RWPE2 (cell line): ENCODE data around the gene FAM117A.

Experiments used
- ATAC-seq: fragments of 200-7000 bp; cut with Tn5 transposase; 3 replicates; pipeline ENCODE4 v1.9.1; 2021; ENCODE audit warnings: low read depth
- DNase-seq: peaks from one replicate; pipeline ENCODE4 v3.0.0-alpha.2; 2020; ENCODE audit warnings: low spot score
- H3K27ac ChIP-seq: fragments of 450-650 bp; 2 replicates; pipeline ENCODE4 v1.5.1; 2017; ENCODE audit warnings: mild to moderate bottlenecking; ENCODE audit not compliant: poor library complexity, severe bottlenecking
- H3K27me3 ChIP-seq: fragments of 250-450 bp; sonication (Bioruptor Pico); 2 replicates; pipeline ENCODE4 v1.5.1; 2021; ENCODE audit warnings: mild to moderate bottlenecking, moderate library complexity; ENCODE audit not compliant: insufficient read depth, poor library complexity, severe bottlenecking
- H3K36me3 ChIP-seq: fragments of 250-450 bp; sonication (Bioruptor Pico); 2 replicates; pipeline ENCODE4 v1.5.1; 2020; ENCODE audit warnings: low read depth, mild to moderate bottlenecking, moderate library complexity
- H3K4me1 ChIP-seq: fragments of 250-450 bp; sonication (Bioruptor Pico); 2 replicates; pipeline ENCODE4 v1.5.1; 2021; ENCODE audit warnings: mild to moderate bottlenecking, moderate library complexity; ENCODE audit not compliant: insufficient read depth, poor library complexity, severe bottlenecking
- H3K4me3 ChIP-seq: fragments of 250-450 bp; sonication (Bioruptor Pico); 2 replicates; pipeline ENCODE4 v1.5.1; 2021; ENCODE audit warnings: mild to moderate bottlenecking, moderate library complexity; ENCODE audit not compliant: severe bottlenecking
- H3K9me3 ChIP-seq: fragments of 250-450 bp; sonication (Bioruptor Pico); 2 replicates; pipeline ENCODE4 v1.5.1; 2021; ENCODE audit warnings: mild to moderate bottlenecking, moderate library complexity; ENCODE audit not compliant: severe bottlenecking
- TF ChIP-seq, protein P1 (sequence below): fragments of 450-650 bp; IDR thresholded peaks from one replicate; pipeline ENCODE4 v1.5.1; 2017; ENCODE audit warnings: mild to moderate bottlenecking, moderate library complexity; ENCODE audit not compliant: poor library complexity, severe bottlenecking

FAM117A gene

DNA sequence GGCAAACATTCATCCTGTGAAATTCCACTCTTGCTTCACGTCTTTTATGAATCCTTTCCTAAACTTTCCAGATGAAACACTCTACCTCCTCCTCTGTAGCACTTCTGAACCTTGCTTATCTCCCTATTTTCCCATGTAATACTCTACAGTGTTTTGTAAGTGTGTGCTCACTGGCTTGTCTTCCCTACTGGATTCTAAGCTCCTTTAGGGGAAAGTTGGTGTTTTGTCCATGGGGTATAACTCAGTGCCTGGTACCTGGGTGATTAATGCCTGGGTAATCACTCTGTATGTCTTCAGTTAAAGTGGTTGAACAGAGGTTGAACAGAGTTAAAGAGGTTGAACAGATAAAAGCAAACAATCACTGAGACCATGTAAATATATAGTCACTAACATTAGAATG lies 20.7 kb upstream of the FAM117A start:
- H3K4me3 ChIP-seq = no peak overlapping the region
- no peaks in the 10 kb centered on the region for H3K27me3 ChIP-seq
- peaks cover 3% of the 10 kb centered on the region for H3K36me3 ChIP-seq
- H3K9me3 ChIP-seq = no peaks in the 10 kb centered on the region
- no peak overlapping the region for H3K27ac ChIP-seq
- peaks cover 2% of the 10 kb centered on the region for H3K4me1 ChIP-seq
- TF ChIP-seq, protein P1, sequence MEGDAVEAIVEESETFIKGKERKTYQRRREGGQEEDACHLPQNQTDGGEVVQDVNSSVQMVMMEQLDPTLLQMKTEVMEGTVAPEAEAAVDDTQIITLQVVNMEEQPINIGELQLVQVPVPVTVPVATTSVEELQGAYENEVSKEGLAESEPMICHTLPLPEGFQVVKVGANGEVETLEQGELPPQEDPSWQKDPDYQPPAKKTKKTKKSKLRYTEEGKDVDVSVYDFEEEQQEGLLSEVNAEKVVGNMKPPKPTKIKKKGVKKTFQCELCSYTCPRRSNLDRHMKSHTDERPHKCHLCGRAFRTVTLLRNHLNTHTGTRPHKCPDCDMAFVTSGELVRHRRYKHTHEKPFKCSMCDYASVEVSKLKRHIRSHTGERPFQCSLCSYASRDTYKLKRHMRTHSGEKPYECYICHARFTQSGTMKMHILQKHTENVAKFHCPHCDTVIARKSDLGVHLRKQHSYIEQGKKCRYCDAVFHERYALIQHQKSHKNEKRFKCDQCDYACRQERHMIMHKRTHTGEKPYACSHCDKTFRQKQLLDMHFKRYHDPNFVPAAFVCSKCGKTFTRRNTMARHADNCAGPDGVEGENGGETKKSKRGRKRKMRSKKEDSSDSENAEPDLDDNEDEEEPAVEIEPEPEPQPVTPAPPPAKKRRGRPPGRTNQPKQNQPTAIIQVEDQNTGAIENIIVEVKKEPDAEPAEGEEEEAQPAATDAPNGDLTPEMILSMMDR = no peak
- ATAC-seq = no peak
- no peak for DNase-seq

DNA sequence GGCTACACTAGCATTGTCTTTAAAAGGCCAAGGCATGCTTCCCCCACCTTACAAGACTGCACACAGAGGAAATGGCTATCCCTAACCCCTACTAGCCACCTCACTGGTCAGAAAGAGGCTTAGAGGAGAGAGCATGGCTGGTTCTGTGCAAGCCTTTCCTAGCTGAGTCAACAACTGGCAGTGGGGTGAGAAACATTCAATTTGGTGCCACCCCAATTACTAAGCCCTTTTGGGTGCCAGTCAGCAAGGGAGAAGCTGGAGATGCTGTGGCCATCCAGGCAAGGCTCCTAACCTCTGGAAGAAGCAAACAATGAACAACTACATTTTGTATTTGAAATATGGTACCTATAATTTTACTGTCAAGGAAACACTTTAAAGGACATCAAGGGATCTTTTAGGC lies 19.9 kb upstream of the FAM117A start:
- H3K27me3 ChIP-seq = no peaks in the 10 kb centered on the region
- TF ChIP-seq, protein P1 = no peak
- H3K36me3 ChIP-seq = no peaks in the 10 kb centered on the region
- H3K4me3 ChIP-seq = no peak overlapping the region
- H3K4me1 ChIP-seq = no peaks in the 10 kb centered on the region
- no peaks in the 10 kb centered on the region for H3K9me3 ChIP-seq
- no peak for ATAC-seq
- H3K27ac ChIP-seq = no peak overlapping the region
- DNase-seq = no peak

DNA sequence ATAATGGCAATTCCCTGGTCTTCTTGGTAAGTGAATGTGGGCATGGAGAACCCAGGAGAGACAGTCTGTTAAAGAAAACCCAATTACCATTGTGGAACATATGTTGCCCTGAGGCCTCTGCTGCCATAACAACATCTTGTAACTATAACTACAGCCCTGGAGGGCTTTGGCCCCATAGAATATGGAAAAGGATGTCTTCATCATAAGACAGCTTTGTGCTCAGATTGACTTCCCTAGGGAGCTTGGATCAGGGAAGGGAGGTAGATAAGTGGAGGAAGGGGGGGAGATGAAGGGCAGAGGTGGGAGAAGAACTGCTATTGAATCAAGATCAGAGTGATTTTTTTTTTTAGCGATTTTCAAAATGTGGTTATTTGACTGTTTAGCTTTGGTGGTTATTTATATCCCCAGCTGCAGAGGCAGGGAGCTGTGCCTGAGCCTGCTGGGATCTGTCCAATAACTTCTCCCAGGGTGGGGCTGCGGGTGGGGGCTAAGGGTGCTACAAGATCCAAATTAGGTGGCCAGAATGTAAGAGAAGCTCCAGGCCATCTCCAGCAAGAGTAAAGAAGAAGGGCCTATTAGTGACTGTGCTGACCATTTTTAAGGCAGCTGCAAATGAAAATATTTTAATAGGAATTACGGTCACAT lies 19.3 kb upstream of the FAM117A start:
- Histone ChIP-seq H3K36me3 (no peaks in the 10 kb centered on the region), H3K4me1 (no peaks in the 10 kb centered on the region), H3K9me3 (no peaks in the 10 kb centered on the region), H3K27me3 (no peaks in the 10 kb centered on the region), H3K4me3 (no peak overlapping the region), H3K27ac (no peak overlapping the region)
- TF ChIP-seq, protein P1 = no peak
- DNase-seq (no peak), ATAC-seq (no peak)

DNA sequence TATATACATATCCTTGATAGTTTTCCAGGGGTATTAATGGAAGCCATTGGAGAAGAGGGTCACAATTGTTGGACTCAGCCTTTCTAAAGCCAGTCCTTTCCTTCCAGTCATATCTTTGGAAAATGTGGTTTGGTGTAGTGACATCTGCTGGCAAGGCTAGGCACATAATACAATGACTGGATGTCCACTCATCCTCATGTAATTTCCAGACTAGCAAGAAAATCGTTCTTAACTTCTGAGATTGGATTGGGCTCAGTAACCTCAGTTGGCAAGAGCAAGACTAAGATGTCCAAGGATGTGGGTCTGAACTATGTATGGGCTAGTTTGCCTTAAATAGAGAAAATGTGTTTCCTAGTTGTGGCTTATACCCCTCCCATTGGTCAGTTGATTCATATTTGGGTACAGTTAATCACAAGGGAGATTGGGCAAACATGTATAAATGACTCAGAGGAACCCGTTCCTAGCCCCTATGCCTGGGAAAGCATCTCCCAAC lies 15.9 kb upstream of the FAM117A start:
- ATAC-seq (peak; percentile 74), DNase-seq (no peak)
- TF ChIP-seq, protein P1 = peak; percentile 79
- Histone ChIP-seq H3K27ac (no peak overlapping the region), H3K27me3 (no peaks in the 10 kb centered on the region), H3K4me1 (no peaks in the 10 kb centered on the region), H3K9me3 (no peaks in the 10 kb centered on the region), H3K36me3 (no peaks in the 10 kb centered on the region), H3K4me3 (no peak overlapping the region)

DNA sequence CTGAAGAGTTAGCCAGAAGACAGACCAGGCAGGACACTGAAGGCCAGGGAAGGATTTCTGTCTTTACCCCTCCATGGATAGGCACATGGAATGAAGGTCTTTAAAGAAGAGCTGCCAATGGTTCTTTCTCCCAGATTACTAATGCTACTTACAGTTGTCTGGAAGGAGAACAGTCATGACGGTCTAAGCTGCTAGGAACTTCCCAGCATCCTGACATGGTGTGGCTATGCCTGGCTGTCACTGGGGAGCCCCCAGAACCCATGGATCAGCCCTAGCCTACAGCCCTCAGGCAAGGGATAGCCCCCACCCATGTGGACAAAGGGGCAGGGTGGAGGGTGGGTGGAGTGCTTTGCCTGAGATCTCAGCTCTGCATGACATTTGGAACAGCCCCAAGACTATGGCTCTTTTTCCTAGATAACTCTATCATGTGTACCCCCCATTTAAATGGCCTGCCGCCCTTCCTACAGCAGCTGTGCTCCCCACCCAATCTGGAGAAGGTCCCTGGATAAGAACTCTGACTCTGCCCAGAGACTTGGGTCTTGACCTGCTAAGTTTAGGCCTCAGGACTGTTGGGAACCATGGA lies 15.3 kb upstream of the FAM117A start:
- no peak for DNase-seq
- TF ChIP-seq, protein P1 = no peak
- H3K27me3 ChIP-seq = no peaks in the 10 kb centered on the region
- H3K9me3 ChIP-seq = no peaks in the 10 kb centered on the region
- H3K4me1 ChIP-seq = no peaks in the 10 kb centered on the region
- H3K4me3 ChIP-seq = no peak overlapping the region
- H3K36me3 ChIP-seq = no peaks in the 10 kb centered on the region
- peak; percentile 11; the same call in 1 of the 3 replicates for ATAC-seq
- H3K27ac ChIP-seq = no peak overlapping the region
